GM23338 (cell line): ENCODE data around the gene STXBP5.

ENCODE experiments used
- ETS1 ChIP-seq: IDR thresholded peaks from 2 replicates; pipeline ENCODE4 v1.6.1; 2016; ENCODE audit warnings: antibody characterized with exemption
- POLR2AphosphoS5 ChIP-seq: IDR thresholded peaks from 2 replicates; pipeline ENCODE4 v1.6.1; 2016; ENCODE audit warnings: antibody characterized with exemption, low read depth
- REST ChIP-seq: IDR thresholded peaks from one replicate; pipeline ENCODE4 v1.6.1; 2018; ENCODE audit warnings: antibody characterized with exemption; ENCODE audit not compliant: unreplicated experiment

- TF ChIP-seq REST (no peak), POLR2AphosphoS5 (no peak), ETS1 (no peak)
Measured at GRCh38 chr6:147430811-147431210, 226.6 kb downstream of the STXBP5 start.
